Measurements from ENCODE around the gene CALHM3. TPM values are rescaled to one million over a fixed set of nuclear protein-coding genes. Genes with fewer than 3 reads are reported as not detected.

CALHM3 gene
- total and polyA plus RNA-seq, 4 donors: 0.09 TPM; not detected in 3

GRCh38 chr10:103445767-103446567 is 33.1 kb downstream of the CALHM3 start:
- Histone ChIP-seq H3K27ac (ENCODE audit: low read depth, low read length) (no peak overlapping the region), H3K4me3 (ENCODE audit: low read depth, low read length) (no peak overlapping the region), H3K4me1 (ENCODE audit: control insufficient read depth, insufficient read depth, low read length) (peaks cover 9% of the 10 kb centered on the region), H3K36me3 (ENCODE audit: control insufficient read depth, insufficient read depth, low read length) (peaks cover 78% of the 10 kb centered on the region), H3K27me3 (ENCODE audit: control insufficient read depth, insufficient read depth, low read length) (no peaks in the 10 kb centered on the region), H3K9me3 (ENCODE audit: control insufficient read depth, insufficient read depth, low read length) (no peaks in the 10 kb centered on the region)
- WGBS (ENCODE audit: insufficient coverage): 89% methylated on average over 9 of the region's 12 CpGs
- no peak for DNase-seq (ENCODE audit: low read depth in 4 of 6, low spot score in 6 of 6)

DNA sequence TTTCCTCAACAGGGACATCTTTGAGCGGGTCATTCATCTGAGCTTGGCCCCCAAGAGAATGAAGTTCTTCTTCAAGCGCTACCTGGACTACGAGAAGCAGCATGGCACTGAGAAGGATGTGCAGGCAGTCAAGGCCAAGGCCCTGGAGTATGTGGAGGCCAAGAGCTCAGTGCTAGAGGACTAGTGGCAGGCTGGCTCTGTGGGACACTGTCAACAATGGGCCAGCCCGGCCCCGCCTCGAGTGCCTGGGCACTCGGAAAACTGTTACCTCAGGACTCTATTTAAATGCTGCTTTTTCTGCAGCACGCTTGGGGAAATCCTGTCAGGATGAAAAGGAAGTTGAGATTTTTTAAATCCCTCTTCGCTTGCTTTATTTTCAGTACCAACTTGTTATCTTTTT is 33.7 kb downstream of the CALHM3 start:
- no peaks in the 10 kb centered on the region for H3K9me3 ChIP-seq (ENCODE audit: control insufficient read depth, insufficient read depth, low read length)
- no peaks in the 10 kb centered on the region for H3K27me3 ChIP-seq (ENCODE audit: control insufficient read depth, insufficient read depth, low read length)
- no peak overlapping the region for H3K4me3 ChIP-seq (ENCODE audit: low read depth, low read length)
- H3K4me1 ChIP-seq (ENCODE audit: control insufficient read depth, insufficient read depth, low read length): peaks cover 7% of the 10 kb centered on the region
- DNase-seq (ENCODE audit: low read depth in 4 of 6, low spot score in 6 of 6): no peak
- WGBS (ENCODE audit: insufficient coverage): 85% methylated on average over 7 of the region's 9 CpGs
- peaks cover 84% of the 10 kb centered on the region for H3K36me3 ChIP-seq (ENCODE audit: control insufficient read depth, insufficient read depth, low read length)
- no peak overlapping the region for H3K27ac ChIP-seq (ENCODE audit: low read depth, low read length)

DNA sequence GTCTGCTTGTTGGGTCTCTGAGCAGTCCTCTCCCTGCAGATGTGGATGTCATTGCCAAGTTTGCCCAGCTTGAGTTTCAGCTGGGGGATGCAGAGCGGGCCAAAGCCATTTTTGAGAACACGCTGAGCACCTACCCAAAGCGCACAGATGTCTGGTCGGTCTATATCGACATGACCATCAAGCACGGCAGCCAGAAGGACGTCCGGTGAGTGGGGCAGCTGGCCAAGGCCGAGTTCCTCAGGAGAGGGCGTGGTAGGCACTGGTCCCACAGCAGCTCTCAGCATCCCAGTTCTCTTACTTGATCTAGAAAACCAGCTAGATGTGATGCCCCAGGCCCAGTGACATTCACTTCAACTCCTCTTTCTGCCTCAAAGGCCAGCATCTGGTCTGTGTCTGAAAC is 34.6 kb downstream of the CALHM3 start:
- Histone ChIP-seq H3K4me1 (ENCODE audit: control insufficient read depth, insufficient read depth, low read length) (no peaks in the 10 kb centered on the region), H3K4me3 (ENCODE audit: low read depth, low read length) (no peak overlapping the region), H3K9me3 (ENCODE audit: control insufficient read depth, insufficient read depth, low read length) (no peaks in the 10 kb centered on the region), H3K27me3 (ENCODE audit: control insufficient read depth, insufficient read depth, low read length) (no peaks in the 10 kb centered on the region), H3K27ac (ENCODE audit: low read depth, low read length) (no peak overlapping the region), H3K36me3 (ENCODE audit: control insufficient read depth, insufficient read depth, low read length) (peaks cover 87% of the 10 kb centered on the region)
- WGBS (ENCODE audit: insufficient coverage): 95% methylated on average over 10 of the region's 10 CpGs
- DNase-seq (ENCODE audit: low read depth in 4 of 6, low spot score in 6 of 6): no peak

DNA sequence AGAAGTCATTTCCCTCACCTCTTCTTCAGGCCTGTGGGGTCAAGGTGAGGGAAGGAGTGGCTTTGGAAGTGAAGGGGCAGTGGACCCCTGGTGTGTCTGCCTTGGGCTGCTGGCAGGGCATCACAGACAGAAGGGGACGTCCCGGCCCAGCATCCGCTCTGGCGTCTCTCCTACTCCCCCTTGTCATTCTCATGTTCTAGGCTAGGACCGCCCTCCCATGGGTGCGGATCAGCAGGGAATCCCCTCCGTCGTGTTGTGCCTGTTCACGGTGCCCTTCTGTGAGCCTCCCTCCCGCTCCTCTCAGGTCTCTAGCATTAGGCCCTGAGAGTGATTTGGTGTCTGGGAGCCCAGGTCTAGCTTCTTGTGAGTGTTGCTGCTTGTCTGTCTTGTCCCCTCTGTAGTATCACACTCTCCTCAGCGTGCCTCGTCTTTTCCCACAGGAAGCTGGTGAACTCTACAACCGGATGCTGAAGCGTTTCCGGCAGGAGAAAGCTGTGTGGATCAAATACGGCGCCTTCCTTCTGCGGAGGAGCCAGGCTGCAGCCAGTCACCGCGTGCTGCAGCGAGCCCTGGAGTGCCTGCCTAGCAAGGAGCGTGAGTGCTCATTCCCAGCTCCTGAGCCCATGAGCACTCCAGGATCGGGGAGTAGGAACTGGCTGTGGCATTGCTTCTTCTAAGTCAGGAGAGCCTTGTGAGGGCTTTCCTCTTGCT is 35.4 kb downstream of the CALHM3 start:
- WGBS (ENCODE audit: insufficient coverage): 91% methylated on average over 19 of the region's 23 CpGs
- no peaks in the 10 kb centered on the region for H3K4me1 ChIP-seq (ENCODE audit: control insufficient read depth, insufficient read depth, low read length)
- no peaks in the 10 kb centered on the region for H3K9me3 ChIP-seq (ENCODE audit: control insufficient read depth, insufficient read depth, low read length)
- H3K4me3 ChIP-seq (ENCODE audit: low read depth, low read length): no peak overlapping the region
- DNase-seq (ENCODE audit: low read depth in 4 of 6, low spot score in 6 of 6): no peak
- H3K36me3 ChIP-seq (ENCODE audit: control insufficient read depth, insufficient read depth, low read length): peaks cover 89% of the 10 kb centered on the region
- no peak overlapping the region for H3K27ac ChIP-seq (ENCODE audit: low read depth, low read length)
- no peaks in the 10 kb centered on the region for H3K27me3 ChIP-seq (ENCODE audit: control insufficient read depth, insufficient read depth, low read length)

DNA sequence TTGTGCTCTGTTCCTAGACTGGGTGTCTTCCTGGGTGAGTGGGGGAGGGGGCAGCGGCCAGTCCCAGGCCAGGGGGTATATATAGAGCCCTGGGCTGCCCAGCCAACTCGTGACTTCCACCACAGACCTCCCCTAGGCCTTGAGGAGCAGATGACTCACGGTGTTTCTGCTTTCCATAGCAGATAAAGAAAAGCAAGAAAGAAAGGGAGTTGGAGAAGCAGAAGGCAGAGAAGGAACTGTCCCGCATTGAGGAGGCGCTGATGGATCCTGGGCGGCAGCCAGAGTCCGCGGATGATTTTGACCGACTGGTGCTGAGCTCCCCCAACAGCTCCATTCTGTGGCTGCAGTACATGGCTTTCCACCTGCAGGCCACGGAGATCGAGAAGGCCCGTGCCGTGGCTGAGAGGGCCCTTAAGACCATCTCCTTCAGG is 37.0 kb downstream of the CALHM3 start:
- Histone ChIP-seq H3K4me1 (ENCODE audit: control insufficient read depth, insufficient read depth, low read length) (no peaks in the 10 kb centered on the region), H3K27me3 (ENCODE audit: control insufficient read depth, insufficient read depth, low read length) (no peaks in the 10 kb centered on the region), H3K9me3 (ENCODE audit: control insufficient read depth, insufficient read depth, low read length) (no peaks in the 10 kb centered on the region), H3K4me3 (ENCODE audit: low read depth, low read length) (no peak overlapping the region), H3K27ac (ENCODE audit: low read depth, low read length) (no peak overlapping the region), H3K36me3 (ENCODE audit: control insufficient read depth, insufficient read depth, low read length) (peaks cover 94% of the 10 kb centered on the region)
- DNase-seq (ENCODE audit: low read depth in 4 of 6, low spot score in 6 of 6): no peak
- whole genome bisulfite sequencing (ENCODE audit: insufficient coverage): 84% methylated on average over 11 of the region's 13 CpGs

DNA sequence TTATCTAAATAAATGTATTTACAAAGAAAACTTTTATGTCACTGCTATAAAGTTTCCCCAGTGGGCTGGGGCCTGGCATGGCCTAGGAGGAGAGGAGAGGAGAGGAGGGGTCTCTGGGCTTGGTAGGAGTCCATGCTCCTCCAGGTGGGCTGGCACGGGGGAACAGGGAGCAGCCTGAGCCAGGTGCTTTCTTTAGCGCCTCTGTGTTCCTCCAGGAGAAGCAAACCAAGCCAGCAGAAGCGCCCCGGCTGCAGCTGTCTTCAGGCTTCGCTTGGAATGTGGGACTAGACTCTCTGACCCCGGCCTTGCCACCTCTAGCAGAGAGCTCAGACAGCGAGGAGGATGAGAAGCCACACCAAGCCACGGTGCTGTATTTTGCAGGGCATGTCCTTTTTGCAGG is 37.4 kb downstream of the CALHM3 start:
- no peaks in the 10 kb centered on the region for H3K27me3 ChIP-seq (ENCODE audit: control insufficient read depth, insufficient read depth, low read length)
- H3K4me3 ChIP-seq (ENCODE audit: low read depth, low read length): no peak overlapping the region
- H3K4me1 ChIP-seq (ENCODE audit: control insufficient read depth, insufficient read depth, low read length): no peaks in the 10 kb centered on the region
- DNase-seq (ENCODE audit: low read depth in 4 of 6, low spot score in 6 of 6): no peak
- H3K36me3 ChIP-seq (ENCODE audit: control insufficient read depth, insufficient read depth, low read length): peaks cover 93% of the 10 kb centered on the region
- no peaks in the 10 kb centered on the region for H3K9me3 ChIP-seq (ENCODE audit: control insufficient read depth, insufficient read depth, low read length)
- no peak overlapping the region for H3K27ac ChIP-seq (ENCODE audit: low read depth, low read length)
- WGBS (ENCODE audit: insufficient coverage): 97% methylated on average over 8 of the region's 8 CpGs

DNA sequence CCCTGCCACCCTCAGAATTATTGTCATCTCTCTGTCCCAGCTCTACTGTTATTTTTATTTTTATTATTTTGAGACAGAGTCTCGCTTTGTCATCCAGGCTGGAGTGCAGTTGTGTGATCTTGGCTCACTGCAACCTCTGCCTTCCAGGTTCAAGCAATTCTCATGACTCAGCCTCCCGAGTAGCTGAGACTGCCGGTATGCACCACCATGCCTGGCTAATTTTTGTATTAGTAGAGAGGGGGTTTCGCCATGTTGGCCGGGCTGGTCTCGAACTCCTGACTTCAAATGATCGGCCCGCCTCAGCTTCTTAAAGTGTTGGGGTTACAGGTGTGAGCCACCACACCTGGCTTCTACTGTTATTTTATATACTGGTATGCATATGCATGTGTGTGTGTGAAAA is 37.8 kb downstream of the CALHM3 start:
- Histone ChIP-seq H3K27me3 (ENCODE audit: control insufficient read depth, insufficient read depth, low read length) (no peaks in the 10 kb centered on the region), H3K4me1 (ENCODE audit: control insufficient read depth, insufficient read depth, low read length) (no peaks in the 10 kb centered on the region), H3K4me3 (ENCODE audit: low read depth, low read length) (no peak overlapping the region), H3K36me3 (ENCODE audit: control insufficient read depth, insufficient read depth, low read length) (peaks cover 91% of the 10 kb centered on the region), H3K9me3 (ENCODE audit: control insufficient read depth, insufficient read depth, low read length) (no peaks in the 10 kb centered on the region), H3K27ac (ENCODE audit: low read depth, low read length) (no peak overlapping the region)
- DNase-seq (ENCODE audit: low read depth in 4 of 6, low spot score in 6 of 6): no peak
- WGBS (ENCODE audit: insufficient coverage): 84% methylated on average over 3 of the region's 8 CpGs

DNA sequence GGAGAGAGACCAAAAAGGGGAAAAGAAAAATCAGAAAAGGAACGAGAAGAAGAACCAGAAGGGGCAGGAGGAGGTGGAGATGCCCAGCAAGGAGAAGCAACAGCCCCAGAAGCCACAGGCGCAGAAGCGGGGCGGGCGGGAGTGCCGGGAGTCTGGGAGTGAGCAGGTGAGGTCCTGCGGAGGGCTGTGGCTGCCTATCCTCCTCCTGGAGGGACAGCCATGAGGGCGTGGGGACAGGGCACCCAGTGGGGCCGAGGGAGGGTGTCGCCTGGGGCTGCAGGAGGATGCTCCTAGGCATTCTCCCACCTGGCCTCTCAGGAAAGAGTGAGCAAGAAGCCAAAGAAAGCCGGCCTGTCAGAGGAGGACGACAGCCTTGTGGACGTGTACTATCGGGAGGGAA is 38.6 kb downstream of the CALHM3 start:
- Histone ChIP-seq H3K4me3 (ENCODE audit: low read depth, low read length) (no peak overlapping the region), H3K9me3 (ENCODE audit: control insufficient read depth, insufficient read depth, low read length) (no peaks in the 10 kb centered on the region), H3K27ac (ENCODE audit: low read depth, low read length) (no peak overlapping the region), H3K4me1 (ENCODE audit: control insufficient read depth, insufficient read depth, low read length) (no peaks in the 10 kb centered on the region), H3K36me3 (ENCODE audit: control insufficient read depth, insufficient read depth, low read length) (peaks cover 91% of the 10 kb centered on the region), H3K27me3 (ENCODE audit: control insufficient read depth, insufficient read depth, low read length) (no peaks in the 10 kb centered on the region)
- 95% methylated on average over 14 of the region's 14 CpGs for WGBS (ENCODE audit: insufficient coverage)
- DNase-seq (ENCODE audit: low read depth in 4 of 6, low spot score in 6 of 6): no peak

GRCh38 chr10:103439776-103440175 is 39.3 kb downstream of the CALHM3 start:
- no peaks in the 10 kb centered on the region for H3K4me1 ChIP-seq (ENCODE audit: control insufficient read depth, insufficient read depth, low read length)
- H3K9me3 ChIP-seq (ENCODE audit: control insufficient read depth, insufficient read depth, low read length): no peaks in the 10 kb centered on the region
- no peak overlapping the region for H3K4me3 ChIP-seq (ENCODE audit: low read depth, low read length)
- peaks cover 89% of the 10 kb centered on the region for H3K36me3 ChIP-seq (ENCODE audit: control insufficient read depth, insufficient read depth, low read length)
- H3K27me3 ChIP-seq (ENCODE audit: control insufficient read depth, insufficient read depth, low read length): no peaks in the 10 kb centered on the region
- WGBS (ENCODE audit: insufficient coverage): no CpG with 5 or more reads among the region's 4 CpGs
- H3K27ac ChIP-seq (ENCODE audit: low read depth, low read length): no peak overlapping the region
- DNase-seq (ENCODE audit: low read depth in 4 of 6, low spot score in 6 of 6): no peak

GRCh38 chr10:103433858-103434257 is 45.2 kb downstream of the CALHM3 start:
- no peaks in the 10 kb centered on the region for H3K9me3 ChIP-seq (ENCODE audit: control insufficient read depth, insufficient read depth, low read length)
- no peak overlapping the region for H3K27ac ChIP-seq (ENCODE audit: low read depth, low read length)
- H3K4me3 ChIP-seq (ENCODE audit: low read depth, low read length): no peak overlapping the region
- peaks cover 64% of the 10 kb centered on the region for H3K36me3 ChIP-seq (ENCODE audit: control insufficient read depth, insufficient read depth, low read length)
- no CpG with 5 or more reads among the region's 2 CpGs for WGBS (ENCODE audit: insufficient coverage)
- no peak for DNase-seq (ENCODE audit: low read depth in 4 of 6, low spot score in 6 of 6)
- H3K27me3 ChIP-seq (ENCODE audit: control insufficient read depth, insufficient read depth, low read length): no peaks in the 10 kb centered on the region
- no peaks in the 10 kb centered on the region for H3K4me1 ChIP-seq (ENCODE audit: control insufficient read depth, insufficient read depth, low read length)
